Mesenchymal stem cell (in vitro differentiated cells and primary cell): ENCODE measurements around the gene CRYGC.
"Not testable (repeated sequence)": the region's sequence is repeated elsewhere in the genome, so short reads cannot be mapped to it uniquely, and the experiment has no call there.

ENCODE experiments used
- DNase-seq: peaks from one replicate; pipeline ENCODE4 v3.0.0-alpha.2; 2013
- H2AFZ ChIP-seq: one replicate; pipeline ENCODE4 v1.6.1; 2013; ENCODE audit warnings: low read depth, mild to moderate bottlenecking, control low read depth, inconsistent platforms, low read length, moderate library complexity
- H2AK5ac ChIP-seq: 2 replicates; pipeline ENCODE4 v1.6.1; 2013; ENCODE audit warnings: low read length, moderate library complexity, mild to moderate bottlenecking, inconsistent platforms; ENCODE audit not compliant: severe bottlenecking
- H2BK120ac ChIP-seq: one replicate; pipeline ENCODE4 v1.6.1; 2013; ENCODE audit warnings: low read depth, mild to moderate bottlenecking, inconsistent platforms, low read length, moderate library complexity
- H2BK12ac ChIP-seq, 2 experiments: one replicate each; pipeline ENCODE4 v1.6.1; 2013; ENCODE audit warnings: inconsistent platforms in 2 of 2, low read length in 2 of 2, mild to moderate bottlenecking in 2 of 2, moderate library complexity in 2 of 2, control low read depth in 1 of 2
- H2BK15ac ChIP-seq: one replicate; pipeline ENCODE4 v1.6.1; 2013; ENCODE audit warnings: mild to moderate bottlenecking, low read depth, inconsistent platforms; ENCODE audit not compliant: poor library complexity, severe bottlenecking
- H2BK5ac ChIP-seq: 2 replicates; pipeline ENCODE4 v1.6.1; 2013; ENCODE audit warnings: low read depth, mild to moderate bottlenecking, low read length, control low read depth, inconsistent platforms; ENCODE audit not compliant: poor library complexity, severe bottlenecking
- H3K14ac ChIP-seq, 2 experiments: one replicate each; pipeline ENCODE4 v1.6.1; 2013; ENCODE audit warnings: inconsistent platforms in 2 of 2, low read length in 2 of 2, control low read depth in 1 of 2, mild to moderate bottlenecking in 1 of 2, moderate library complexity in 1 of 2
- H3K18ac ChIP-seq, 2 experiments: one replicate each; pipeline ENCODE4 v1.6.1; 2013; ENCODE audit warnings: inconsistent platforms in 2 of 2, low read length in 2 of 2, control low read depth in 1 of 2, low read depth in 1 of 2, mild to moderate bottlenecking in 1 of 2
- H3K23ac ChIP-seq, 2 experiments: one replicate each; pipeline ENCODE4 v1.6.1; 2013; ENCODE audit warnings: inconsistent platforms in 2 of 2, low read length in 2 of 2, mild to moderate bottlenecking in 2 of 2, moderate library complexity in 2 of 2, control low read depth in 1 of 2
- H3K27ac ChIP-seq: 2 replicates; pipeline ENCODE4 v1.5.1; 2013; ENCODE audit warnings: mild to moderate bottlenecking, moderate library complexity, low read length, control low read depth, inconsistent platforms; ENCODE audit not compliant: poor library complexity, severe bottlenecking
- H3K27me3 ChIP-seq, 2 experiments: 2 replicates each; pipeline versions ENCODE4 v1.6.1 to v1.7.0; 2013; ENCODE audit warnings: low read length in 2 of 2, mild to moderate bottlenecking in 2 of 2, moderate library complexity in 2 of 2, control low read depth in 1 of 2, inconsistent platforms in 1 of 2; ENCODE audit not compliant: control insufficient read depth in 1 of 2, insufficient read depth in 1 of 2
- H3K36me3 ChIP-seq, 2 experiments: 2 replicates each; pipeline versions ENCODE4 v1.6.1 to v1.7.0; 2013; ENCODE audit warnings: low read length in 2 of 2, control low read depth in 1 of 2, inconsistent platforms in 1 of 2, low read depth in 1 of 2, mild to moderate bottlenecking in 1 of 2; ENCODE audit not compliant: insufficient read depth in 2 of 2, control insufficient read depth in 1 of 2
- H3K4ac ChIP-seq, 2 experiments: one replicate each; pipeline ENCODE4 v1.6.1; 2013; ENCODE audit warnings: inconsistent platforms in 2 of 2, low read length in 2 of 2, mild to moderate bottlenecking in 2 of 2, moderate library complexity in 2 of 2, control low read depth in 1 of 2, low read depth in 1 of 2
- H3K4me1 ChIP-seq: 2 replicates; pipeline ENCODE4 v1.6.1; 2013; ENCODE audit warnings: low read depth, low read length, control low read depth; ENCODE audit not compliant: control insufficient read depth, insufficient read depth
- H3K4me2 ChIP-seq: 2 replicates; pipeline ENCODE4 v1.6.1; 2013; ENCODE audit warnings: low read length, mild to moderate bottlenecking, inconsistent platforms; ENCODE audit not compliant: poor library complexity, severe bottlenecking
- H3K4me3 ChIP-seq, 2 experiments: 2 replicates each; pipeline versions ENCODE4 v1.5.1 to v1.7.0; 2013; ENCODE audit warnings: low read length in 2 of 2, mild to moderate bottlenecking in 2 of 2, control low read depth in 1 of 2, low read depth in 1 of 2; ENCODE audit not compliant: insufficient read depth in 1 of 2
- H3K79me1 ChIP-seq: replicated peaks from 2 replicates; pipeline ENCODE4 v1.6.1; 2013; ENCODE audit warnings: mild to moderate bottlenecking, control low read depth, low read length, inconsistent platforms; ENCODE audit not compliant: poor library complexity, severe bottlenecking
- H3K9ac ChIP-seq: 2 replicates; pipeline ENCODE4 v1.7.0; 2013; ENCODE audit warnings: mild to moderate bottlenecking, low read length, moderate library complexity
- H3K9me3 ChIP-seq: 2 replicates; pipeline ENCODE4 v1.7.0; 2013; ENCODE audit warnings: mild to moderate bottlenecking, low read length; ENCODE audit not compliant: control insufficient read depth
- H4K8ac ChIP-seq: one replicate; pipeline ENCODE4 v1.6.1; 2013; ENCODE audit warnings: inconsistent platforms, mild to moderate bottlenecking, low read length, moderate library complexity
- H4K91ac ChIP-seq: one replicate; pipeline ENCODE4 v1.6.1; 2013; ENCODE audit warnings: mild to moderate bottlenecking, low read length, inconsistent platforms
- WGBS: methylation state at CpG from one replicate; pipeline ENCODE4 v1.1.7; 2013; ENCODE audit warnings: mixed read lengths; 5-methylcytosine and 5-hydroxymethylcytosine counted together

CRYGC gene

DNA sequence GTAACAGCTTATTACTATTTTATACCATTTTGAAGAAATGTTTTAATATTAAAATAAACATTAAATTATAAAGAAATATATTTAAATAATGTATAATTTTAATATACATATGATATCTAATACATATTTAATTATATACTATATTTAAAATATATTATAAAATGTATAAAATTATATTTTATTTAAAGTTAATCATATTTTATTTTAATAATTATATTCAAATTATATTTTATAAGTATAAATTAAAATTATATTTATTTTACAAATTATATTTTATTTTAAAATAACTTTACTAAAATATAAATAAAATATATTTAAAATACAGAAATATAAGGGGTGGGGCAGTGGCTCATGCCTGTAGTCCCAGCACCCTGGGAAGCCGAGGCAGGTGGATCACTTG lies 7.4 kb downstream of the CRYGC start:
- no peaks in the 10 kb centered on the region for H3K9me3 ChIP-seq
- peaks cover 0 to 26% of the 10 kb centered on the region in 2 experiments for H3K27me3 ChIP-seq
- no peak overlapping the region for H2BK12ac ChIP-seq
- no peak overlapping the region for H2BK15ac ChIP-seq
- no peak overlapping the region for H4K91ac ChIP-seq
- H3K14ac ChIP-seq = no peak overlapping the region
- no peak overlapping the region for H3K4ac ChIP-seq
- H3K36me3 ChIP-seq = no peaks in the 10 kb centered on the region
- H2AK5ac ChIP-seq = no peak overlapping the region
- no peak overlapping the region for H3K27ac ChIP-seq
- no peaks in the 10 kb centered on the region for H3K79me1 ChIP-seq
- no peak overlapping the region for H3K23ac ChIP-seq
- H3K18ac ChIP-seq = no peak overlapping the region
- no peak overlapping the region for H2AFZ ChIP-seq
- H3K9ac ChIP-seq = no peak overlapping the region
- DNase-seq = no peak
- no peak overlapping the region for H3K4me3 ChIP-seq
- no peak overlapping the region for H2BK120ac ChIP-seq
- no peak overlapping the region for H2BK5ac ChIP-seq
- WGBS = 100% methylated on average over 1 of the region's 1 CpG
- no peak overlapping the region for H3K4me2 ChIP-seq
- no peaks in the 10 kb centered on the region for H3K4me1 ChIP-seq
- H4K8ac ChIP-seq = no peak overlapping the region

DNA sequence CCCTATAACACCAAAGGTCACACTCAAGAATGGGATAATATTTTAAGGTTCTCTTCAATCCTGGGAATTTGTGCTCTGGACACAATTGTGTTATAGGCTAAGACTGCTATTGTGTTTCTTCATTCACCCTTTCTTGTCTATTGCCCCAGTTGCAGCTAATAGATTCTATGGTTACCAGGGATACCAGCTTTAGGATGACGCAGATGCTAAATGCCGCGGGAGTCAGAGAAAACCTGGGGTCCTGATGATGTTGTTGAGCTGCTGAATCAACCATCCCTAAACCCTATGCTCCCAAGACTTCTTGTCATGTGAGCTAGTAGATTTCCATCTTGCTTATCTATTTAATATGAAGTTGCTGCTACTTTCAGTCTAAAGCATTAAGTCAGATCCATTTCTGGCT lies 10.7 kb downstream of the CRYGC start:
- H2BK12ac ChIP-seq = no peak overlapping the region
- H3K4me1 ChIP-seq = no peaks in the 10 kb centered on the region
- H3K27me3 ChIP-seq = peaks cover 0 to 21% of the 10 kb centered on the region in 2 experiments
- H3K9me3 ChIP-seq = no peaks in the 10 kb centered on the region
- H2BK5ac ChIP-seq = no peak overlapping the region
- H2BK120ac ChIP-seq = no peak overlapping the region
- H2AFZ ChIP-seq = no peak overlapping the region
- H3K4ac ChIP-seq = no peak overlapping the region
- no peak overlapping the region for H3K27ac ChIP-seq
- H3K14ac ChIP-seq = no peak overlapping the region
- no peak overlapping the region for H2AK5ac ChIP-seq
- no peak overlapping the region for H3K4me3 ChIP-seq
- no peaks in the 10 kb centered on the region for H3K36me3 ChIP-seq
- H3K18ac ChIP-seq = no peak overlapping the region
- DNase-seq = no peak
- H3K79me1 ChIP-seq = no peaks in the 10 kb centered on the region
- H3K23ac ChIP-seq = no peak overlapping the region
- H4K8ac ChIP-seq = no peak overlapping the region
- no peak overlapping the region for H3K4me2 ChIP-seq
- no peak overlapping the region for H3K9ac ChIP-seq
- 100% methylated on average over 3 of the region's 3 CpGs for WGBS
- H2BK15ac ChIP-seq = no peak overlapping the region
- no peak overlapping the region for H4K91ac ChIP-seq

DNA sequence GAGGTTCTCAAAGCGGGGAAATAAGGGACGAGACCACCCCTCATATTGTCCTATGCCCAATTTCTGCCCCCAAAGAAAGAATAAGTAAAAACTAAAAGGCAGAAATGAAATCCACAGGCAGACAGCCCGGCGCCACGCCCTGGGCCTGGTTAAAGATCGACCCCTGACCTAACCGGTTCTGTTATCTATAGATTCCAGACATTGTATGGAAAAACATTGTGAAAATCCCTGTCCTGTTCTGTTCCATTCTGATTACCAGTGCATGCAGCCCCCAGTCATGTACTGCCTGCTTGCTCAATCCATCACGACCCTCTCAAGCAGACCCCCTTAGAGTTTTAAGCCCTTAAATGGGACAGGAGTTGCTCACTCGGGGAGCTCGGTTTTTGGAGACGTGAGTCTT lies 12.2 kb downstream of the CRYGC start:
- WGBS = 92% methylated on average over 11 of the region's 11 CpGs
- not testable (repeated sequence) for H3K4me1 ChIP-seq, H3K36me3 ChIP-seq, H3K4ac ChIP-seq, H2AK5ac ChIP-seq, DNase-seq, H3K4me3 ChIP-seq, H4K91ac ChIP-seq, H2BK5ac ChIP-seq, H2BK12ac ChIP-seq, H3K9ac ChIP-seq, H2AFZ ChIP-seq, H2BK120ac ChIP-seq, H3K14ac ChIP-seq, H4K8ac ChIP-seq, H3K18ac ChIP-seq, H3K23ac ChIP-seq, H2BK15ac ChIP-seq, H3K9me3 ChIP-seq, H3K27ac ChIP-seq, H3K4me2 ChIP-seq, H3K79me1 ChIP-seq
- H3K27me3 ChIP-seq = peaks cover 9 to 30% of the 10 kb centered on the region in 2 experiments

DNA sequence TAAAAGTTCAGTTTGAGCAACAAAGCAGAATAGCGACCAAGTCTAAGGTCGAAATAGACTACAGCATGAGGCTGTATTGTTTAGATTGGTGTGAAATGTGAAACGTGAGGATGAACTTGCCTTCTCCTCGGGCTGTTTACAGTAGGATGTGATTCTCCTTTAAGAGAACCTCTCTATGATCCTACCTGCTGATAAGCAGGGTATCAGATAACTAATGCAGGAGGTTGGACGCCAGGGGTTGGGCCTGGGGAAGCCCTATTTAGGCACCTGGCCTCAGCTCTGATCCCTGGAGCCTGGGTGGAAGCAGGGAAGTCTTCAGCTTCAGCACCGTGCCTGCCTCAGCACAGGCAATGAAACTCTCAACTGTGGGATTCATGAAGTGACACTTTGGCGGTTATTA lies 16.7 kb downstream of the CRYGC start:
- Histone ChIP-seq H2BK5ac (no peak overlapping the region), H3K4ac (no peak overlapping the region), H2BK120ac (no peak overlapping the region), H4K91ac (no peak overlapping the region), H3K27ac (no peak overlapping the region), H3K18ac (no peak overlapping the region), H3K4me2 (no peak overlapping the region), H2BK15ac (no peak overlapping the region), H3K23ac (no peak overlapping the region), H2AK5ac (no peak overlapping the region), H3K4me3 (no peak overlapping the region), H3K36me3 (no peaks in the 10 kb centered on the region), H3K9ac (no peak overlapping the region), H4K8ac (no peak overlapping the region), H2BK12ac (no peak overlapping the region), H3K4me1 (peaks cover 3% of the 10 kb centered on the region), H3K27me3 (peaks cover 9 to 42% of the 10 kb centered on the region in 2 experiments), H3K79me1 (no peaks in the 10 kb centered on the region), H2AFZ (no peak overlapping the region), H3K14ac (no peak overlapping the region), H3K9me3 (no peaks in the 10 kb centered on the region)
- no peak for DNase-seq
- 29% methylated on average over 6 of the region's 7 CpGs for WGBS
